ENCODE results near the gene METAP2.

Gene METAP2

DNA sequence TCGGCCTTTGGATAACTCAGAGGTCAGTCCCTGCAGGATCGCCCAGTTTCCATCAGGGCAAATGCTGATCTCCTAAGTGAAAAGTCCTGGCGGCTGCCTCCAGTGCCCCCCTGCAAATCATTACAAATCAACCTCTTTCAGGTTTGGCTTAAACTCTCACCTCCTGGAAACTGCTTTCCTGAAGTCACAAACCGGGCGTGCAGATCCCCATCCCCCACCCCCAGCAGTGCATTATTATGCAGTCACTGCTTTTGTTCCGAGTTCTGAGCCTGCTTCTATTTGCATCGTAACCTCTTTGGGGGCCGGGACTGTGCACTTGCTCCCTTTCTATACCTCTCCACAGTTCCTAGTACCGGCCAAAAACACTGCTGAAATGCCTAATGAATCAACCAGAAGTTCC lies 77.4 kb downstream of the METAP2 start, which contains the start of gene USP44:
Gene USP44 (minus strand): TSS at position 172 of the 400 bp plus-strand sequence. CDS start 17,220 bp downstream, outside the sequence.
- no peak for DNase-seq (ENCODE audit: low read depth)

DNA sequence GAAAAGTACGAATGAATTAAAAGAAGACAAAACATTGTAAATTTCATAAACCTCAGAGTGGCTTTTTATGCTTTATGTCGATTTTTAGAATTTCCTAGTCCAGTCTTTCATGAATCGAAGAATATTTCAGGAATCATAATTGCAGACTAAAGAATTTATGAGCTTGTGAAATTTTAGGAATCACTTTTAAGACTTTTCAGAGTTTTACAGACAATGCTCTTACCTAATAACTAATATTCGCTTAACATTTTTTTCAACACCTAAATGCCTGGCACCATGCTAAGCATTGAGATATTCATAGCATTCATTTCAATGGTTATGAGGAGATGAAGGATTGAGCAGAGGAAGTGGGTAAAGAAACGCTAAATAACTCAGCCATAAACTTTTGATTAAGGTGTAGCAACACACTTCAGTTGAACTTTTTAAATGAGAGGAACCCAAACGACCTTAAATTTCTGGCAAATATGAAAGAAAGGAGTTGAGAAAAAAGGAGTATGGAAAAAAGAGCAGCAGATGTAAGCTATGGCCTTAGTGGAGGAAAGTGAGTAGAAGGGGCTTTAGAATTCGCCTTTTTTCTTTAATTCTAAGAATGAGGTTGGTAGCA lies 78.1 kb downstream of the METAP2 start:
- DNase-seq (ENCODE audit: low read depth) = no peak

- no peak for DNase-seq (ENCODE audit: low read depth)
Measured at GRCh38 chr12:95553197-95553943, 79.4 kb downstream of the METAP2 start.

- DNase-seq (ENCODE audit: low read depth) = no peak
Measured at GRCh38 chr12:95554532-95555071, 80.7 kb downstream of the METAP2 start.

GRCh38 chr12:95557625-95558024 lies 83.7 kb downstream of the METAP2 start:
- no peak for DNase-seq (ENCODE audit: low read depth)

All from activated gamma-delta T cell treated with anti-CD3 and anti-CD28 coated beads, Interleukin-2, amount 50 U/mL, for 16 hours (primary cell).